ENCODE results near the gene MPV17. TPM values are rescaled to one million over a fixed set of nuclear protein-coding genes. Genes with fewer than 3 reads are reported as not detected.
"Not testable (repeated sequence)": the region's sequence is repeated elsewhere in the genome, so short reads cannot be mapped to it uniquely, and the experiment has no call there.

The MPV17 gene
- 91.0 and 108 TPM in 2 replicates for total RNA-seq (2014; rRNA removed; shearing (Covaris generic))

DNA sequence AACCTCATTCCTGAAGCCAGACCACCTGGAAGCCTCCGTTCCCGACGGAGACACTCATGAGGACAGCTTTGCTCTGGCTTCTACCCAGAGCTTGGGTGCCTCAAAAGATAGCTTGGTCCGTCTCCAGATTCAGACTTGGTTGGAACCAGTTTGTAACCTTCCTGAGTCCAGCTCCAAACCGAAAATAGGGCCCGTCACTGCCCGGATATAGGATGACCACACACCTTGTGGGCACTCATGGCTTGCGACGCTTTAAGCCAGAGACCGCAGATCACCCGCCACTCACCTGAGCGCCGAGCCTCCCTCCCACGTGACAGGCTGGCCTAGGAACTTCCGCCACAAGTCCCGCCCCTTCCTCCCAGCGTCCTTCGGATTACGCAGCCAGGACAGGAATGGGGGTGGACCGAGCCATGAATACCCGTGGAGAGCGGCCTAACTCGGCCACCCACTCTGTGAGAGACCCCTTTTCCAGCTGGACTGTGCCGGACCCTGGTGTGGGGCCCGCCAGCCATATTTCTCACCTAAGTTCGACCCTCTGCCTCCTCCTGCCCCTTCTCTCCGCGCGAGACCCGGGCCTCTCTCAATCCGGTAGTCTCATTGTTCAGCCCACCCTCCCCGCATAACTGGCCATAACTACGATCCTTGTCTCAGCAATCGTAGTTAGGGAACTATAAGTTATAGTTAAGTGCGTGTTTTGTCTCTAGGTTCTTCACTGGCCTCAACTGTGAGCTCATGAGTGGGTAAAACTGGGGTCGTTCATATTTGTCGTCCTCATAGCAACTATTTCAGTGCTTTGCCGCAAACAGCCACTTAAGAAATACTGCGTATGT, at the start of gene MPV17:
TSS of gene MPV17 (minus strand) at position 332 of the 830 bp plus-strand sequence. CDS start 580 bp downstream, outside the sequence.
- peak; percentile 90 for DNase-seq (ENCODE audit: low spot score)

DNA sequence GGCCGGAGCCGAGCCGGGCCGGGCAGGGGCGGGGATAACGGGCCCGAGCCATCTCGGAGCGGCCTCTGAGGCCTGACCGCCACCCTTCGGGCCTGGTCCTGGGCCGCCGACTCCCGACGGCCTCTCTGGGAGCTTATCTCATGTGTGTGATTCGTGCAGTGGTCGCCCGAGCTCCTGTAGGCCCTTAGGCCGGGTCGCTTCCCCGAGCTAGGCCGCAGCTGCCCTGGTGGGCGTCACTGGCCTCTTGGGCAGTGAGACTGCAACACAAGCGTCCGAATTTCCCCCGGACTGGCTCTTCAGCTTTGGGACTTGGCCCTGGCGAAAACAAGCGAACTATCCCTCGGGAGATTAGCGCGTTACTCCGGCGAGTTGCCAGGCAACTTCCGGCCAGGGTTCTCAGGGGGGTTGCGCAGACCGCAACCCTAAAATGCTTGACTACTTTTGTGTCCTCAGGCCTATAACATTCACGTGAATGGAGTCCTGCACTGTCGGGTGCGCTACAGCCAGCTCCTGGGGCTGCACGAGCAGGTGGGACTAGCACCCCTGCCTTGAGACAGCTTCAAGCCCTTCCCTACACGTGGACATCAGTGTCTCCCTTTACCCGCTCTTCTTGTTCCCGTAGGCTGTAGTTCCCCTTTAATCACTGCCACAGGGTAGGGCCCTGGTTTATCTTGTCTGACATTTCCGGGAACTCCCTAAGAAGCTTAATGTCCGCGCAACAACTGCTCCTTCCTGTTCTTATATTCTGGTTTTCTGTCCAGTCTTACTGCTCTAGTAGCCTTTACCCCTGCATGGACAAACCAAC, 48.1 kb upstream of the MPV17 start:
- DNase-seq (ENCODE audit: low spot score) = peak; percentile 55

- DNase-seq (ENCODE audit: low spot score) = peak; percentile 99
Measured at GRCh38 chr2:27370026-27370815, 47.3 kb upstream of the MPV17 start, which contains the start of the genes EIF2B4 and SNX17. EIF2B4 (minus strand) TSS chr2:27370338; CDS start chr2:27370314, 24 bp downstream. SNX17 (plus strand) TSS chr2:27370616; CDS start chr2:27370744, 128 bp downstream.

GRCh38 chr2:27369471-27370025, 46.7 kb upstream of the MPV17 start:
- peak; percentile 43 for DNase-seq (ENCODE audit: low spot score)

GRCh38 chr2:27363933-27364332, 41.0 kb upstream of the MPV17 start:
- DNase-seq (ENCODE audit: low spot score) = no peak

DNA sequence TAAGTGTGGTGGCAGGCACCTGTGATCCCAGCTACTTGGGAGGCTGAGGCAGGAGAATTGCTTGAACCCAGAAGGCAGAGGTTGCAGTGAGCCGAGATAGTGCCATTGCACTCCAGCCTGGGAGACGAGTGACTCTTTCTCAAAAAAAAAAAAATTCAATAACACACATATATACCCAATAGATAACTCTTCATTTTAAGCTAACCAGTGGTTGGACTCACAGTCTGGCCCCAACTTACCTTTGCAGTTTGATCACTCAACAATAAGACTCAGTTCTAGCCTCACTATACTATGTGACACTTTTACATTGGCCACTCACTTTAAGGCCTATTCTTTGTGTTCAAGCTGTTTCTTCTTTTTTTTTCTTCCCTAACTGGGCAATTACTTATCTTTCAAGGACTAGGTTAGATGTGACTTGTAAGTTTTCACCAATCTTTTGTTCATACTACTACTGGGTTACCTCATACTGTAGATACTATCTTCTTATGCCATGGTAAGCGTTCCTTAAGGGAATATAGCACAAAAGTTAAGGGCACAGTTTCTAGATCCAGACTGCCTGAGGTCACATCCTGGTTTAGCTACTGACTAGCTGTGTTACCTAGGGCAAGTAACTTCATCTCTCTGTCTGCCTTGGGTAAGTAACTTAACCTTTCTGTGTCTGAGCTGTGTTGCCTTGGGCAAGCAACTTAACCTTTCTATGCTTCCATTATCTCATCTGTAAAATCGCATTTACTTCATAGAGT, 40.0 kb upstream of the MPV17 start:
- DNase-seq (ENCODE audit: low spot score) = no peak

DNA sequence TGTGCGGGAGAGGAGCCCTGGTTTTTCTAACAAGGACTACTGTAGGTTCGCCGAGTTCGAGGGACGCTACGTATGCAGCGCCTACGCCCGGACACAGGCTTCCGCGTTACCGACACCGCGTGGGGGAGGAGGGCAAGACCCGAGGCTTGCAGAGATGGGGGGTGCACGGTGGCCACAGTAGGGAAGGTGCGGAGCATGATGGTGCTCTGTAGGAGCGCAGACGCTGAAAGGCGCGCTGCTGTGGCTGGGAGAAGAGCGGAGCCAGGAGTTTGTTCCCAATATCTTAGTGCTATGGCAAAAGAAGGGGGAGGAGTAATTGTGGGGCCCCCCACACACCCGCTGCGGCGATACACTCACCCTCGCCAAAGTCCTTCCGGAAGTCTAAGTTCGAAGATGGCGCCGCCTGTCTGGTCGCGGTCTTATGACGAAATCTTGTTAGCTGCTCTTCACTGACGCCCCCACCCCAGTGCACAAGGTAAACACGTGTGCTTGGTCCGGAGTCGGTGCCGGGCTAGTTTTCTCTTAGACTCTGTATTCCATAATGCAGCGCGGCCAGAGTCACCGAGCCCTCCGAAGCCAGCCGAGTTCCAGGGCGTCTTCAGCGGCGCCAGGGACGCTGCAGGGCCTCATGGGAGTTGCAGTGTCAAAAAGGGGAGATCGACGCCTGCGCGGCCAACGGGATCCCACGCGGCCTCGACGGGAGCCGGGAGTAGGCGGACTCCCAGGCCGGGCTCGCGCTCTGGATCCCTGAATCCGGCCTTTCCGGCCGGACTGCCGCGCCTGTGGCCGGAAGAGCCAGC, 33.7 kb upstream of the MPV17 start, which contains the start of gene GTF3C2:
TSS of gene GTF3C2 (minus strand) at position 383 of the 800 bp plus-strand sequence. CDS start 13,210 bp downstream, outside the sequence.
- DNase-seq (ENCODE audit: low spot score) = peak; percentile 97

- DNase-seq (ENCODE audit: low spot score) = peak; percentile 66
Measured at GRCh38 chr2:27356056-27356381, 33.1 kb upstream of the MPV17 start.

- no peak for DNase-seq (ENCODE audit: low spot score)
Measured at GRCh38 chr2:27354597-27354927, 31.7 kb upstream of the MPV17 start.

GRCh38 chr2:27353762-27354596, 31.1 kb upstream of the MPV17 start:
- no peak for DNase-seq (ENCODE audit: low spot score)

DNA sequence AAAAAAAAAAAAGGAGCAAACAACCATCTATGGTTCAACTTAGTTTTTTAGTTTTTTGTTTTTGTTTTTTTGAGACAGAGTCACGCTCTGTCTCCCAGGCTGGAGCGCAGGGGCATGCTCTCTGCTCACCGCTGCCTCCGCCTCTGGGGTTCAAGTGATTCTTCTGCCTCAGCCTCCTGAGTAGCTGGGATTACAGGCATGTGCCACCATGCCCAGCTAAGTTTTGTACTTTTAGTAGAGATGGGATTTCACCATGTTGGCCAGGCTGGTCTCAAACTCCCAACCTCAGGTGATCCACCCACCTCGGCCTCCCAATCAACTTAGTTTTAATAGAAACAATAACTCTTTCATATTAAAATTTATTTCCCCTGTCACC, 30.5 kb upstream of the MPV17 start:
- DNase-seq (ENCODE audit: low spot score) = not testable (repeated sequence)

GRCh38 chr2:27351802-27352598, 29.1 kb upstream of the MPV17 start:
- DNase-seq (ENCODE audit: low spot score) = no peak

- DNase-seq (ENCODE audit: low spot score) = no peak
Measured at GRCh38 chr2:27350106-27350693, 27.3 kb upstream of the MPV17 start.

DNA sequence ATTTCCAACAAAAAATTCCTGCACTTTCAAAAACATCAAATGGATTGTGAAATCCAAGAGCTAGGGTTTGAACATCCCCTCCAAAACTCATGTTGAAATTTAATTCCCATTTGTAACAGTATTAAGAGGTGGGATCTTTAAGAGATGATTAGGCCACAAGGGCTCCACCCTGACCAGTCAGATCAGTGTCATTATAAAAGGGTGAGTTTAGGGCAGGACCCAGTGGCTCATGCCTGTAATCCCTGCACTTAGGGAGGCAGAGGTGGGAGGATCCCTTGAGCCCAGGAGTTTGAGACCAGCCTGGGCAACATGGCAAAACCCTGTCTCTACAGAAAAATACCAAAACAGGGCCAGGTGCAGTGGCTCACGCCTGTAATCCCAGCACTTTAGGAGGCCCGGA, 24.7 kb upstream of the MPV17 start:
- no peak for DNase-seq (ENCODE audit: low spot score)

- DNase-seq (ENCODE audit: low spot score) = no peak
Measured at GRCh38 chr2:27336173-27336572, 13.3 kb upstream of the MPV17 start.

GRCh38 chr2:27335311-27335710, 12.4 kb upstream of the MPV17 start:
- DNase-seq (ENCODE audit: low spot score) = no peak

GRCh38 chr2:27324720-27325119, 1.8 kb upstream of the MPV17 start:
- DNase-seq (ENCODE audit: low spot score) = no peak
